IPS-NIHi7 (cell line): Measurements from ENCODE around the gene CAB39.

Source experiments
- DNase-seq: peaks from one replicate; pipeline ENCODE4 v3.0.0; 2012; ENCODE audit warnings: mixed read lengths; ENCODE audit errors: extremely low spot score

Gene CAB39

DNA sequence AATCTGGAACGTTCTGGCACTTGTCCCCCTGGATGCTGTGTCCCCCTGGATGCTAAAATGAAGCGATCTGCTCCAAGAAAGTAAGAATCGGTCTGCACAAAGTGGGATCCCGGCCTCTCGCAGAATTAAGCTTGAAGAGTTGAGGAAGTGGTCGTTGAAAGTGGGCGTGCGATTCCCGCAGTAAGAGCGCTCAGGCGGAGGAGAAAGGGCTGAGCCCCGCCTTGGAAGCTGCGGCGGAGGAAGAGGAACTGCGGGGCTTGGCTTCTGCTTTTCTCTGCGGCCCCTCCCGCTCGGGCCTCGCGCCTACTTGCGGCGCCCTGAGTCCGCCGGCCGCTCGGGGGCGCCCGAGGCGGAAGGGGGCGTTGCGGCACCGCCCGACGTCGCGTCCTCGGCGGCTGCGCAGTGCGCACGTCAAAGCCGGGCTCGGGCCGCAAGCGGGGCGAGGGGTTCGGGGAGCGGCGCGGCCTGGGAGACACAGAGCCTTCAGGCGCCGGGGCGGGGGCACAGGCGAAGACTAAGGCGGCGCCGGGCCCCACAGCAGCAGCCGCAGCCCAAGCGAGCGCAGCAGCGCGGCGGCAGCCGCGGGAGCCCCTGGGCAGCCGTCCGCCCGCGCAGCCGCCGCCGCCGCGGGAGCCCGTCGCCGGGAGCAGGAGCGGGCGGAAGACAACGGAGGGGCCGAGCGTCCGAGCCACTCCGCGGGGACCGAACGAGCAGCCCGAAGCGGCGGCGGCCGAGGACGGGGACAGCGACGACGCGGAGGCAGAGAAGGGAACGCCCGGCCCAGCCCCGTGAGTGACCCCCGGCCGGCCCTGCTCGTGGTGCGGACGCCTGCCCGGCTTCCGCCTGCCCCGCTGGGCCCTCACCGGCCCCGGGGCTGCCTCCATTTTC is at the start of gene CAB39:
Gene CAB39 (plus strand): TSS at position 400 of the 888 bp plus-strand sequence. CDS start 47,160 bp downstream, outside the sequence.
- DNase-seq, result peak; percentile 94

- DNase-seq, result no peak
Observed at GRCh38 chr2:230664128-230664527, 48.5 kb upstream of the CAB39 start.

DNA sequence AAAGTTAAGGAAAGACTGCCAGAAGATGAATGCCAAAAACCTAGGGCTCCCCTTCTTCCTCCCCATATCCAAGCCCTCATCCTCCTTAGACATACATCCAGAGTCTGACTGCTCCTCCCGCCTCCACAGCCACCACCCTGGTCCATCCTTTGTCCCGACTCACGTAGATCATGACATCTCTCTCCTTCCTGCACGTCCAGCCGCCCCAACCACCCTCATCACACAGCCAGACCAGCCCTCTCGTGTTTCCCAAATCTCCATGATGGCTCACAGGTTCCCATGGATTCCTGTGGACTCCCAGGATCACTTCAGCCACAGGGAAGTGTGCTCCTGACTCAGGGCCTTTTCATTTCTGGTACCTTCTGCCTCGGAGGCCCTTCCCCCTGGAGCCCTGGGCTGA is 47.8 kb upstream of the CAB39 start:
- DNase-seq, result no peak

GRCh38 chr2:230665263-230665691 is 47.4 kb upstream of the CAB39 start:
- DNase-seq, result no peak

DNA sequence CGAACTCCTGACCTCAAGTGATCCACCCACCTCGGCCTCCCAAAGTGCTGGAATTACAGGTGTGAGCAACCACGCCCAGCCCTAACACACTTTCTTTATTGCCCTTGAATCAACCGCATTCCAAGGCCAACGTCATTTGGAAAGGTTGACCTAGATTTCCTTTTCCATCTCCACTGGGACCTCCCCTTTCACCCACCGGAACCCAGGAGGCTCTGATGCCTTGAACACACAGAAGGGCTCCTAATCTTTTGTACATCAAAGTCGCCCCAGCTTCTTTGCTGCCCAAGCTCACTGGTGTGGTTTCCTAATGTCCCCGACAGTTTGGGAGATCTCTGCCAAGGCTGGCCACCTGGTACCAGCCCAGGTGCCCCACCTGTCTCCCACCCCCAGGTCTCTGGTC is 46.2 kb upstream of the CAB39 start:
- DNase-seq, result no peak

GRCh38 chr2:230666885-230667712 is 45.5 kb upstream of the CAB39 start:
- DNase-seq, result peak; percentile 55

- DNase-seq, result no peak
Observed at GRCh38 chr2:230668184-230668938, 44.3 kb upstream of the CAB39 start.

- no peak for DNase-seq
Observed at GRCh38 chr2:230668939-230669303, 43.7 kb upstream of the CAB39 start.

DNA sequence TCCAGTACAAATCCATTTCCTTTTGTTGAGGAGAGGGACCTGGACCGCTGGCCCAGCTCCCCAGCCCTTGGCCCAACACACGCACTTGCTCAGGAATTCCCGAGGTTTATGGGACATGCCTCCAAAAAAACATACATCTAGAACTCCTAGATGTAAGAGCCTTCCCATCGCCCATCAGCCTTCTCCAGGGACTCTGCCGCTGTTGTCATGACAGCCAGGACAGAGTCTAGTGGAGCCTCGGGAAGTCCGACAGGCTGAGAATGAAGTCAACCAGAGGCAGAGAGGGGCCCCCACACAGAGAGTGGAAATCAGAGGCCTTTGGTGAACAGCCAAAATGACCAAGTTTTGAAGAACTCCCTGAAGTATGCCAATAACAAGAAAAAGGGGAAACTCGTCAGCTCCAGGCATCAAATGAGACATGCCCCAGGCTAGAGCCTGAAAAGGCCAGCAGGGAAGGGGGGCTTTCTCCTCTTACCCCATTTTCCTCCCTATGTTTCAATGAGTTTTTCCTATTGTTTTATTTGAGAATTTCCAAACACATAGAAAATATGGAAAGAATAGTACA is 43.2 kb upstream of the CAB39 start:
- no peak for DNase-seq

DNA sequence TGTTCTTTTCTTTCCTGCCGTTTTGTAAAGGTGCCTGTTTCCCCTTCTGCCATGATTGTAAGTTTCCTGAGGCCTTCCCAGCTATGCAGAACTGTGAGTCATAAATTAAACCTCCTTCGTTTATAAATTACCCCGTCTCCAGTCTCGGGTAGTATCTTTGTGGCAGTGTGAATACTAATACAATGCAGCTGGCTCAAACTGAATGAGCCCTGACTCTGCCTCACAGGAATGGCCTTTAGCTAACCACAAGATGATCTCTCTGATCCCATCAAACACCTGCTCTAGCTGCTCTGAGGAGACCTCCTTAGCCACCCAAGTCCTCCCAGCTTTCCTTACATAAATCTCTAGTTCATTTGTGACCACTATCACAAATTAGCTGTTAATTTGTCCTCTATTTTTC is 41.5 kb upstream of the CAB39 start:
- no peak for DNase-seq

GRCh38 chr2:230672836-230673235 is 39.8 kb upstream of the CAB39 start:
- DNase-seq, result no peak

- no peak for DNase-seq
Observed at GRCh38 chr2:230674401-230674800, 38.2 kb upstream of the CAB39 start.

GRCh38 chr2:230674966-230675672 is 37.5 kb upstream of the CAB39 start:
- no peak for DNase-seq

- no peak for DNase-seq
Observed at GRCh38 chr2:230676546-230676945, 36.1 kb upstream of the CAB39 start.

DNA sequence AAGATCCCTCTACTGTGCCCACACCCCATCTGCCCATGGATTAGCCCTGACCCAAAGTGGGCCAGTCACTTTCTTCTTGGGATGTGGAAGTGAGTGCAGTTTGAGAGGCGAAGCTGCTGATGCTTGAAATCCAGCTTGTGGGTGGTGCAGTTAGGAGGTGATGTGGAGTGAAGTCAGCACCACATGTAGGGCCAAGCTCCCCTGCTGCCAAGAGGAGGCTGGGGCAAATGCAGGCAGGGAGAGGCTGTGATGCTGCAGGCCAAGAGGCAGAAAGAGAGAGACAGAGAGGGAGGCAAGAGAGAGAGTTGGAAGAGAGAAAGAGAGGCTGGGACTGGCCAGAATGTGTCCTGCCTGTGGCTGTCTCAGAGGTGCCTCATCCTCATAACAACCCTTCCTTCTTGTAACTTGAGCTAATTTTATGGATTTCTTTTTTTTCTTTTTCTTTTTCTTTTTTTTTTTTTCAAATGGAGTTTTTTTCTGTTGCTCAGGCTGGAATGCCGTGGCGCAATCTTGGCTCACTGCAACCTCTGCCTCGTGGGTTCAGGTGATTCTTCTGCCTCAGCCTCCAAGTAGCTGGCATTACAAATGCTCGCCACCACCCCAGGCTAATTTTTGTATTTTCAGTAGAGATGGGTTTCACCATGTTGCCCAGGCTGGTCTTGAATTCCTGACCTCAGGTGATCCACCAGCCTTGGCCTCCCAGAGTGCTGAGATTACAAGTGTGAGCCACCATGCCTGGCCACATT is 35.3 kb upstream of the CAB39 start:
- DNase-seq, result no peak

DNA sequence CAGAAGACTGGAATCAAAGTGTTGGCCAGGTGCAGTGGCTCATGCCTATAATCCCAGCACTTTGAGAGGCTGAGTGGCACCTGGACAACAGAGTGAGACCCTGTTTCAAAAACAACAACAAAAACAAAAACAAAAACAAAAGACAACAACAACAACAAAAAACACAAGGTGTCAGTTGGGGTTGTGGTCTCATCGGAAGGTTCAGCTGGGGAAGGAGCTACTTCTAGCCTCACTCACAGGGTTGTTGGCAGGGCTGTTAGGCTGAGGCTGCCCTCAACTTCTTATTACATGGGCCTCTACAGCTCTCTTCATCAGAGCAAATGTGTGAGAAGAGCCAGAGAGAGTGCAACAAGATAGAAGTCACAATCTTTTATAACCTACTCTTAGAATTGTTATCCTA is 34.6 kb upstream of the CAB39 start:
- no peak for DNase-seq

- DNase-seq, result no peak
Observed at GRCh38 chr2:230678451-230678850, 34.2 kb upstream of the CAB39 start.

DNA sequence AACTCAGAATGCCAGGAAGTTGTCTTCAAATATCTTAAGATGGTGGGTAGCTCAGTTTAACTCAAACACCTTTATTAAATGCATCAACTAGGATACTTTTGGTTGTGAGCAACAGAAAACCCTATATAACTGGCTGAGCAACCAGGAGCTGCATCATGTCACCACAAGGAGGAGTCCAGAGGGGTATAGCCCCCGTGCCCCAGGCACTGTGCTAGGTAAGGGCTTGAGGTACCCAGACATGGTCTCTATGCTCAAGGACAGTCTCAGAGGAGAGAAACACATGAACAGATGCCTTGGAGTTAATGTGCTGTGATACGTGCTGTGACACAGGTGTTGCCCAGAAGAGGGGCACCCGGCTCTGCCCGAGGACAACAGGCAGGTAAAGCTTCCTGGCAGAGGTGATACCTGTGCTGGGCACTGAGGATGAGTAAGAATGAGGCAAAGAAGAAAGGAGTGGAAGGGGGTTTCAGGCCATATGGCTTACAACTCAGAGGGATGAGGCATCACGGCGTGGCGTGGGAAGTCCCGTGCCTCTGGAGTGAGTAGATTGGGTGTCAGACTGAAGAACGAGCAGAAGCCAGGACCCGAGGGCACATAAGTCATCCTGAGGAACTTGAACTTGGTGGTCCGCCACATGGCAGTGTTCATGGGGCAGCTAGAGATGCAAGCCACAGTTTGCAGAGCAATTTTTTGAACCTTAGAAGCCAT is 32.0 kb upstream of the CAB39 start:
- DNase-seq, result no peak

GRCh38 chr2:230681171-230681545 is 31.5 kb upstream of the CAB39 start:
- DNase-seq, result no peak

DNA sequence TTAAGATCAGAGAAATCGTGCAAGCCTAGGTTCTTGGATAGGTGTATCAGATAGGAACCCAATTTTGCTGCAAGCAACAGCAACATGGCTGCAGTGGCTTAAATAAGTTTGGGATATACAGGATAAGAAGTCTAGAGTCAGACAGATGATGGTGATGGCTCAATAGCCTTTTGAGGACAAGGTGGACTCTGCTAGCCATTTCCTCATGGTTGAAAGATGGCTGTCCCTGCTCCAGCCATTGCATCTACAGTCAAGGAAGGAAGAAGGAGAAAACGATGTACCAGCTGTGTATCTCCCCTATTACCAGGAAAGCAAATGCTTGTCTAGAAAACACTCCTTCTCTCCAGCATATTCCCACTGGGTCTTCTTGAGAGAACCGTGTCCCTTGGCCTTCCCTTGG is 30.1 kb upstream of the CAB39 start:
- DNase-seq, result no peak
